NCI-H2029 (cell line): ENCODE measurements around the gene PRKAG2.

Experiments
- DNase-seq: peaks from one replicate; lab custom pipeline; 2025; lab: John Stamatoyannopoulos, UW

Gene PRKAG2

DNA sequence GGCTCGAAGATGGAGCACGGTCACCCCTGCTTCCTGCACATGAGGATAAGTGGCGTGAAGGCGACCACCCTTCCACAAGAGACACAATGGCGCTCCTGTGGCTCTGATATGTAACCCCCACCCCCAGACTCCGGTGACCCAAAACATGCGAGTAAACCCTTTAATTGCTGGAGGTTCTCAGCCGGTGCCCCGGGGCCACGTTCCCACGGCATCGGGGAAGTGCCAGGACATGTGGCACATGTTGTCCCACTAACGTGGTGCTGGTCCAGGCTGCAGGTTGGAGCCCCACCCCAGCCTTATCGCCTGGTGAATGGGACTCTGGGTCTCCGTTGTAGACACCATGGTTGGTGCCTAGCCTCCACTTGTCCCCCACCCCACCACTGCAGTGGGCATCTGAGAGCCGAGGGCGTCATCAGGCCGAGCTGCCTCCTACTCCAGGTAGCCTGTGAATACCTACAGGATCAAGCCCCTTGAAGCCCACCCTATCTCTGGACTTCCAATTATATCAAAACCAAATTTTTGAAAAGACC is 132.8 kb downstream of the PRKAG2 start:
- no peak for DNase-seq

DNA sequence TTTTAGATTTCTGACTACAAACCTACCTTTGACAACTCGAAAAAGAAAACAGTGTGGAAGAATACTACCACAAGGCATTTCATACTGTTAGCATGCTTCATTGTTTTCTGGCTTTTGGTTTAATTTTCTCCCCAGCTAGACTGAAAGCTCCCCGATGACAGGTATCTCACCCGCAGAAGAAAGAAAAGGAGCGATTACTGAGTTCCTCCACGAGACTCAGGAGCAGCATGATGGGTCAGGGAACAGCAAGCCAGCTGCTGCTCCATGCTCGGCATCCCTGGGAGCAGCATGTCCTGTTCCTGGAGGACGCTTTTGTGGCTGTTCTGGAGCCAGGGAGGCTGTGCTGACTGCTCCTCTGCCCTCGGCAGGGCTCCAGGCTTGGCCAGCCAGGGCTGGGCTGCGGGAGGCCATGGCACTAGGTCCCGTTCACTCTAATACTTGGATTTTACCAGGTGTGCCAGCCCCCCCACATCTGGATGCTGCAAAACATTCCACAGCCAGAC is 133.4 kb downstream of the PRKAG2 start:
- no peak for DNase-seq

DNA sequence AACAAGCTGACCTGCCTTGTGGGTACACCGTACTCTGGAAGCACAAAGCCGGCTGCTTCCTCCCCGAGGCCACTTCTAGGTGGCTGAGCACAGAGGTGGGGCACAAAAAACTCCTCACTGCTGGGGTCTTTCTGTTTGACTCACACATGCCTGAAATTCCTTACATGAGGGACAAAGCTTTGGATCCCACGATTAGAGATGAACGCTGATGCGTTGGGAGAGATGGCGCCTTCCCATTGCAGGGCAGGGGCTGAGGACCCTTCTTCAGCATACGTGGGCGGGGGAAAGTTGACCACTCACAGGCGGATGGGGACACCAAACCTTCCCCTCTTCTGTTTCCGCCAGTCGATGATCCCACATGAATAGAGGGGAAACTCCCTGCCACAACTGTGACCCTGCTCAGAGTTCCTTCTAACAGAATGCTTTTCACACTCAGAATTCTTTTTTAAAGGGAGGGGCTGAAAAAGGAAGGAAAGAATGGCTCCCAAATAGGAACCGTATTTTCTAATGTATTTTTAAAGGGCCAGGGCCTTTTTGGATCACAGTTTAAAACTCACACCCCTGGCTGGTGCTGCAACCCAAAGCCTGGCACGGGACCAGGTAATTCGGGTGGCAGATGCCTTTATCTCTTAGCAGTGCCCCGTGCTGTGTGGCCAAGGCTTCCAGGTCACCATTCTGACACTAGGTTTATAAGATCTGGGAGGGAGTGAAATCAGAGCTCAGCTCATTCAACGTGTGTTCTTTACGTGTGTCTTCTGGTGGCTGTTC is 134.0 kb downstream of the PRKAG2 start:
- DNase-seq, result no peak

DNA sequence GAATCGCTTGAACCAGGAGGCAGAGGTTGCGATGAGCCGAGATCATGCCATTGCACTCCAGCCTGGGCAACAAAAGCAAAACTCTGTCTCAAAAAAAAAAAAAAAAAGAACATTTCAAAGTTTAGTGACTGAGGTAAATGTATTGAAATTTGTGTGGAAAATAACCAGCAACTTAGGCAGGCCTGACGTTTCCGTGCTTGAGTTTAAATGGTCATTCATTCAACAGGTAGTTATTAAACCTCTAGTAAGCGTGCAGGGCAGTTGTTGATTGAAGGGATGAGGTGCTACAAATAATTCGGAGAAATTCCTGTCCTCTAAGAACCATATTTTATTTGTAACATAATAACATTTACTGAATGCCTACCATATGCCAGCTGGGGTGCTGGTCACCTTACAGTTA is 135.3 kb downstream of the PRKAG2 start:
- DNase-seq, result no peak

DNA sequence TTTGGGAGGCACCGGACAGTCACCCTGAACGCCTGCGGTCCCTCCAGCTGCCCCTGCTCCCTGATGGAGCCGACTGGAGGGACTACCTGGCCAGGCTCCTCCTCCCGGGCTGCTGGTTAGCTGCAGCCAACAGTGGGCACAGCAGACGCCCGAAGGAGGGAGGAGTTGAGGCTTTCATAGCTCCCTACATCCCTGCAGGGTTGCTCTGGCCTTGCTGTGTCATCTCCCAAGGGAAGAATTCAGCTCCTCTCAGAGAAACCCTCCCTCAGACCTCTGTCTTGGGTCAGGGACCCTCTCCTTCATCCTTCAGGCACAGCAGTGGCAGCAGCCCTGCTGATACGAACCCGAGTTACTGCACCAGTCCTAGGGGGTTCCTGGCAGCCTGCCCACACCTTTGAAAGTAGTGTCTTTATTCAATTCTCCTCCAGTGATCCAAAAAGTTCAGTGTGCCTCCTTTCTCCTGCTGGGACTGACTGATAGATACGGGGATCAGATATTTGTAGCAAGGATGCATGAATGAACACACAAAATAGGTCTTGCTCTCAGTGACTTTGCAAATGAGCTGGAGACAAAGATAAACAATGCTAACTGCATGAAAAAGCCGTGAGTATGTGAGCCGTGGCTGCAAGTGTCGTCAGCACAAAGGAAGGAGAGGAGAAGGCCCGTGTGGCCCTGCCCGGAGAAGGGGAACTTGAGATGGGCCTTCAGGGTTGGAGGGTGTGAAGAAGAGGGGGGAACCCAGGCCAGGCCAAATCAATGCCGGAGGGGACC is 136.6 kb downstream of the PRKAG2 start:
- no peak for DNase-seq

DNA sequence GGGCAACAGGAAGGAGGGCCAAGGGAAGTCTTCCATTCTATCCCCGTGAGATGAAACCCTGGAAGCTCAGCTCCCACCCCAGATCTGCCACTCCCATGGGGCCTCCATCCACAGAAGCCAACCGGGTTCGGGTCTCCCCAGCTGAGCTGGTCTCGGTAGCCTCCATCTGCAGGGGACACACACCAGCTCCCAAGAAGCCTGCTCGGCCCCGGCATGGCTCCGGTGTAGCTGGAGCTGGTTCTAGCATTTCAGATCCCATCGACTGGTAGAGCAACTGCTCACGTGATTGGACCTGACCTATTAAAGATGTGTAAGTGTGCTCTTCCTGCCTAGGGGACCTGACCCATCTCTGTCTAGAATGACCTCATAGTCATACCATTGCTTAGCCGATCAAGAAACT is 138.0 kb downstream of the PRKAG2 start:
- no peak for DNase-seq

DNA sequence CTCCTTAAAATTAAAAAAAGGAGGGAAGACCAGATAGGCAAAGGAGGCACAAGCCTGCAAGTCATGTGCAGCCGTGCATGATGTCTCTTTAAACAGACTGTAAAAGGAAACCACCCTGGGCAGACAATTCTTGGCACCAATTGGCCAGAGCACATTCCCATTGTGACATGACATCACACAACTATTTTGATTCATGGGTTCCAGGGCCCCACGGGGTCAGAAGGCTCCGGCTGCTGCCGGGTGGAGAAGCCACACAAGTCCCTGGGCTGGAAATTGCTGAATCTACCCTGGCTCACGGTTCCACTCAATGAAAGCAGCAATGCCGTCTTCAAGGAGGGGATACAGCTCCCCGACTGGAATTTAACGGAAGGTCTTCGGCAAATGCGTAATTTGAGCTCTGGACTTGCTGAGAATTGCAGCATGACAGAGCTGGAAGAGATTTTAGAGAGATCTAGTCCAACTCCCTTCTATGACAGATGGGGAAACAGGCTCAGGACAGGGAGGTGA is 140.5 kb downstream of the PRKAG2 start:
- peak; percentile 84 for DNase-seq

DNA sequence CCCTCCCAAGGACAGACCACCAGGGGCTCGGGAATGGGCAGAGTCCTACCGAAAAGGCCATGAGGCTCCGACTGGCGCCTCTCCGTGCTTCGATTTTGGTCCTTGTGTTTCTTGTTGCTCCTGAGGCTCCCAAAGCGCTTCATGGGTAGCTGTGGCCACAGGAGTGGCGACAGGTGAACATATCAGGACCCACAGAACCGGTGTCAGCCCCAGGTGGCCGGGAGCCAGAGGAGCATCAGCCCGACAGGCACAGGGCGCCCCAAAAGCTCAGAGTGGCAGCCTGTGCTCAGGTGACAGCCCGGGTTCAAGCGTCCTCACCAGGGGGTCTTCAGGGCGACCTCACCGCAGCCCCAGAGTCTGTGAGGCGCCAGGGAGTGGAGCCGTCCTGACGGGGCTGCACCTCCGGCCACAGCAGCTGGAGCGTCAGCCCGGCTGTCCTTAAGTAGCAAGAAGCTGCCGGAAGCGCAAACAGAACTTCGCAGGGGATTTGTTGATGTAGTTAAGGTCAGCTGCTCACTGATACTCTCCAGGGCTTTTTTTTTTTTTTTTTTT is 141.0 kb downstream of the PRKAG2 start:
- DNase-seq, result no peak

DNA sequence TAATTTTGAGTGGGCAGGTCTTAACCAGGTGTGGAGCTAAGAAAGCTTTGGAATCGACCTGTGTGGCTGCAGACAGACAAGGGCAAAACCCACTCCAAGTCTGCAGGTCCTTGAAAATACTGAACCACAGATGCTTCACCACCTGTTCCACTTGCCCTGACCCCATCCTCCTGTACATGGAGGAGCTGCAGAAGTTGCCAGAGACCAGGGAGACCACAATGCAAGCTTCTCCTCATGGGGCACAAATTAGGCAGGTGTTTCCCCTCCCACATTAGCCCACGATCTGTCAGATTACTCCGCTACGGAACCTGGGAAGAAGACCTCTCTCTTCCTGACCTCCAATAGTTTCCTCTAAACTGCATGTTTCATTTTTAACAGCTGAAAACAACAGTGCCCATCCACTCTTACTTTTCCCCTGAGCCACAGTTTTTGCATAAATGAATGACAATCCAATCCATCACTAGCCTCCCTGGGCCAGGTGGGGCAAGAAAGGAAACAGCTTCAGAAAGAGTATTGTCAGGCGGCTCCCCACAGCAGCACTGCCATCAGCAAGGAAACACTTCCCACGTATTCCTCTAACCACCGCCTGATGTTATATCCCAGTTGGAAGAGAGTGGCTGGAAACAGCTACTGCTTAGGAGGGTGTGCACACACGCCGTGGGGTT is 141.6 kb downstream of the PRKAG2 start:
- DNase-seq, result no peak

DNA sequence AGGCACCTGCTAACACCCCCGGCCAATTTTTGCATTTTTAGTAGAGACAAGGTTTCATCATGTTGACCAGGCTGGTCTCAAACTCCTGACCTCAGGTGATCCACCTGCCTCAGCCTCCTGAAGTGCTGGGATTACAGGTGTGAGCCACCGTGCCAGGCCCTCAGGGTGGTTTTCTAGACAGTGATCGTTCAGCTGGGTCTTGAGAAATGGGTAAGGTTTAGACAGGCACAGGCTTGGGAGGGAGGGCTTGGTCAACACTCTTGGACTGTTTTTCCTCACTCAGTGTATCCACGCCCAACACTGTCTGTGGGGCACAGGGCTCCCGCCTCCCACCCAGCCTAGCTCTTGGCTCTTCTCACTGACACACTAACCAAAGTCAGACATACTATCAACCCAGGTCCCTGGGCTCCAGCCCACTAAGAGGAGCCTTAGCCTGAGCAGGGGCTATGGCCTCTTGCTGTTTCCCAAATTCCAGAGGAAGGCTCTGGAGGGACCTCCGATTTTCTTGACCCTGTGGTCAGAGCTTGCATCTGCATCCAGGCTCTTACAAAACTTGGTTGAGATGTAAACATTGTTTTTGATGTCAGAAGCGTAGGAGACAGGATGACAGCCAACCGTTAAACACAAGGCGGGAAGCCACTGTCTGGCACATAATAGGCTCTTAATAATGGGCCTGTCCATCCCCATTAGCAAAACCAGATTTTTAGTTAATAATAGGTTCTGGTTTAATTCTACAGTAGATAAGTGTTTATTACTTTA is 143.9 kb downstream of the PRKAG2 start:
- DNase-seq, result no peak

DNA sequence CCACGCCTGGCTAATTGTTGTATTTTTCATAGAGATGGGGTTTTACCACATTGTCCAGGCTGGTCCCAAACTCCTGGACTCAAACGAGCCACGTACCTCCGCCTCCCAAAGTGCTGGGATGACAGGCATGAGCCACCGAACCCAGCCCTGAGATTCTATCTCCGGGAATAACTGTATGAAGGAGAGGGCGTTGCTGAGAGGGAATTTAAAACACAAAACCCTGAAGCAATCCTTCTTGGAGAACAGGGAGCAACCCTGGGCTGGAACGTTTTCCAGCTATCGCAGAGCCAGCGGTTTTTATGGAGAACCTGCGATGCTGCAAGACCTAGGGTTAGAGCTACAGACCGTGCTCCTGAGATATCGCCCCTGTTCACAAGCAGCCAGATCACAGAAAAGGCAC is 144.6 kb downstream of the PRKAG2 start:
- DNase-seq, result no peak

DNA sequence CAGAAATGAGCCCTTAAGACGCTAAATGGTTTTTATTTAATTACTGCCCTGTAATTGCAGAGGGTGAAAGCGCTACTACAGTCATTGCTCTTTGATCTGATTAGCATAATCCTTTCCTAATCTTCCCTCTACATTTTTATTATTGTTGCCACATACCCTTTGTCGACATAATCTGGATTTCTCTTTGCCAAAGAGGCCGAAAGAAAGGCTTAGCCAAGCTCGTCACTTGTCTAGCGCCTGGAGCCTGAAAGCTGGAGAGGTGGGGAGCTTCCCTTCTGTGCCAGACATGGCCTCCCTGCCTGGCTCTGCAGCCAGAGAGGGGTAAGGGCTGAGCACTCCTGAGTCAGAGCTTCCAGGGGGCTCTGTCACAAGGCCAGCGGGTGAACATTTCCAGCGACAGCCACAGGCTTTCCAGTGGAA is 145.9 kb downstream of the PRKAG2 start:
- DNase-seq, result no peak

DNA sequence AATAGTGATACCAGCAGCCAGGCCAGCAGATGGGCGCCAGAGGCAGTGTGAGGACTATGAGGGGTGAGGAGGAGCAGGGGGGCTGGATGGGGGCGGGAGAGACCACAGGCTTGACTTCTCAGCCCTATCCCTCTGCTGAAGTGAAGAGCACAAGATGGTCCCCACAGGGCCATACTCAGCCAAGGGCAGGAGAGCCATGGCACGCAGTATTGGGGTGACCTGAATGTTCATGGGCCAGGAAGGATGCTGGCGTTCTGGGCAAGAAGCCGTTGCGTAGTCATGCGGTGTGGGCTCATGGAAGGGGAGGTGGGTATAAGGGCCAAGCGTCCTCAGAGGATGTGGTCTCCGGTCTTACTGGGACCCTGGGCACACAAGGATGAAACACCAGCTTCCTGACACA is 146.3 kb downstream of the PRKAG2 start:
- DNase-seq, result no peak

DNA sequence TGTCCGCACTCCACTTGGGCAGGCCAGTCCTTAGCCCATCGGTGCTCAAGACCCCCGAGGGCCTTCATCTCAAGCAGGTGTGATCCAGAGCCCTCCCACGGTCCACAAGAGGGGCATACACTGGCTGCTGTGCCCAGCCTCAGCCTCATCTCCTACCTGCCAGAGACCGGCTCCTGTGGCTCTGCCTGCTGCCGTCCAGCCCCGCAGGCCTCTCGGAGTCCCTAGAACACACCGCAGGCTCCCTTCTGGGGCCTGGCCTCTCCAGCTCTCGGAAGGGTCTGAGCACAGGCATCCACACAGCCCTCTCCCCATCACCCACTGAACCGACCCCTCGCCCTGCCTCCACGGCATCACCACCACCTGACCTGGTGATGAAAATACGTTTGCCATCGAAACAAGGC is 147.4 kb downstream of the PRKAG2 start:
- no peak for DNase-seq

DNA sequence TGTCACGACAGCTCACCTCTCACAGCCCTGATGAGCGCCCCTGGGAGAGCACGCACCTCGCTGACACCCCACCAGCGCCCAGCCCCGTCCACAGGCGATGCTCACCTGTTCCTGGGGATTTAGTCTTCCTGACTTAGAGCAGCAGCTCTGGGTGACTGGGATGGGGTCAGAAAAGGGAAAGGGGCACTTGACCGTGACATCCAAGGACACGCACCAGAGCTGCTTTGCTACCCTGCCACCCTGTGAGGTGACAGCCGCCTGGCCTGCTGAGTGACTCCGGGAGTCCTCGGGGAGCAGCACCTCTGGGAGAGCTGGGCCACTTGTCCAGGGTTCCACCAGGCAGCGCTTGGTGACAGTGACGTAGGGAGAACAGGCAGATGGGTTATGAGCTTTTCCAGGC is 148.2 kb downstream of the PRKAG2 start:
- DNase-seq, result no peak

DNA sequence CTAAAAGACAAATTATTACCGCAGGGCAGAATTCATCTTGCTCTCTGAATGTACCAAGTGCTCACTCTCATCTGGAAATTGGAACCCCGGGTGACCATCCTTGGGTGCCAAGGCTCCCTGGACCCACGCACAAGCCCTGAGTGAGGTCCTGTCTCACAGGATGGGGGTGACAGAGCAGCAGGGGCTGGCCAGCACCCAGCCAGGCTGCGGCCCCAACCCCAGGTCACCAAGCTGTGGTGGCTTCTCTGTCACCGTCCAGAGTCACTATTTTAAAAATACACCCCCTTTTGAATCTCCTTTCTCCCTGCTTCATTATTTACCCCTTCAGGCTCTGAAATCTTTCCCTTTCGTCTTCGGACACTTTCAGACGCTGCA is 148.6 kb downstream of the PRKAG2 start:
- DNase-seq, result no peak

DNA sequence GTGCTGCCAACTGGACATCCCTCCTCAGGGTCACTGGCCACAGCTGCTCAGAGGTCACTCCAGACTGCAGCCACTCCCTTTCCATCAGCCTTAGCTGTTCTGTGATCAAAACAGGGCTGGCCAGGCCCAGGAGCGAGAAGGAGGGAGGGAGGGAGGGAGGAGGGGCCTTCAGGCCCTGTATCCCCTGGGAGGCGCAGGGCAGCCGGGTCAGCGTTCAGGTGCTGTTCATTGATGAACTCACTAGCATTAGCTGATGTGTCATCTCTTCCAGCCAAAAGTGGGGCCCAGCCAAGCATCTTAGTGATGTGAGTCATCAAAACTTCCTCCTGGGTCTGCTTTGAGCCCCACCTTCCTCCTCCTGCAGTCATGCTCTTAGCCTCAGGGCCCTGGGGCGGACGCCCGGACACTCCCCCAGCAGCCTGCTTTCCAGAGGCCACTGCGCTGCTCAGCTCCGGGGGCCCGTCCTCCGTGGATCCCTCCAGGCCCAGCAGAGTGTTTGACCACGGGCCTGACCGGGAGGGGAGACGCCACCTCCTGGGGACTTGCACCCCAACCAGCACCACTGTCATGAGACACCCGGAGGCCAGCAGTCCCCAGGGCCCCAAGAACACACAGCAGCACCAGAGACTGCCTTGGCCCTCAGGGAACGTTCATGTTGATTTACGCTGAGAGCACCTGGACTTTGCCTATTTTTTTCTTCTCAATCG is 149.2 kb downstream of the PRKAG2 start:
- no peak for DNase-seq

DNA sequence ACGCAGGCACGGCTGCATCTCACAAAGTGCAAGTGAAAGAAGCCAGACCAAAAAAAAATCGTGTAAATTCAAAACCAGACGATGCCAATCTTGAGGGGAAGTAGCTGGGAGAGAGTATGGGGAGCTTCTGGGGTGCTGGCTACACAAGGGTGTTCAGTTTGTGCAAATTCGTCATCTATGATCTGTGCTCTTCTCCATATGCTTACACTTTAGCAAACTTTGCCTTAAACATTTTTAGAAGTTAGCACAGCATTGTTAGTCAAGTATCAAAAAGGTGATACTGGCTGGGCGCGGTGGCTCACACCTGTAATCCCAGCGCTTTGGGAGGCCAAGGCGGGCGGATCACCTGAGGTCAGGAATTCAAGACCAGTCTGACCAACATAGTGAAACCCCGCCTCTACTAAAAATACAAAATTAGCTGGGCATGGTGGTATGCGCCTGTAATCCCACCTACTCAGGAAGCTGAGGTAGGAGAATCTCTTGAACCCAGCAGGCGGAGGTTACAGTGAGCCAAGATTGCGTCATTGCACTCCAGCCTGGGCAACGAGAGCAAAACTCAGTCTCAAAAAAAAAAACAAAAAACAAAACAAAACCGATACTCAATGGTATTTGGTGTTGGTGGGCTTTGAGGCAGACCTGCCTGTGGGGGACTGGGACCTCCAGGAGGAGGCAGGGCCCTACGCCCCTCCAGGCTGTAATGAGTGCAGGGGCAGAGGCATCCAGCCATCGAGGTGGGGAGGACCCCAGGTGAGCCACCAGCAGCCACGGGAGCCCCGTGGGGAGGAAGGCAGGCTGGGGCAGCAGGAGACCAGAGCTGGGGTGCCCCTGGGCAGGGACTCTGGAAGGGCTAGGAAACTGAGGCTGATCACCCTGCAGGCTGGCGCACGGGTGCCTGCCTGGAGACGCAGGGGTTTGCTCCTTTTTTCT is 150.0 kb downstream of the PRKAG2 start:
- no peak for DNase-seq

DNA sequence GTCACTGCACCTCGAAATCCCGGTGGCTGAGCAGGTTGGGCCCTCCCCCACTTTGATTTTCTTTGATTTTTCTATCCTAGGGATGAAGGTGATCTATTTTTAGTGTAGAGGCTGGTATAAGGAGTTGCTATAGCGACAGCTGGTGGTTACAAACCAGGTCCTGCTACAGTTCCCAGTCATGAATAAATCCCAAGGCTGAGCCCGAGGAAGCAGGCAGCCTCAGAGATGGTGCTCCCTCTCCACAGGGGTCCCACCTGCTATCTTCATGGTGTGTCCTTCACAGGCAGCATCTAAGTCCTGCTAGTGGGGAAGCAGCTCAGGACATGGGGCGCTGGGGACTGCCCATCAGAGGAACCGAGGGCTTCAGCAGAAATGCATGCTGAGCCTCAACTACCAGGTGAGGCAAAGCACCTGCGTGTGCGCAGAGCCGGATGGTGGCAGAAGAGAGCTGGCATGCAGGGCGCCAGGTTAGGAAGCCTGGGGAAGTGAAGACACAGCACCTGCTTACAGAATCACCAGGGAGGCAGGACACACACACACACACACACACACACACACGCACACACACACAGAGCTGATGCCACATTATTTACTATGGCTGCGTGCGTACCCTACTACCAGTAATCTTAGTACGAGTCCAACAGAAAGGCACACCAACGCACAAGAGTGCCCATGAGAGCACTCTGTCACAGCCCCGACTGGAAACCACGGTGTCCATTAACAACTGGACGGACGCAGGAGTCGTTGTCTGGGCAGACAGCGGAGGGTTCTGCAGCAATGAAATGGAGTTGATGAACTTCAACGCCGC is 150.9 kb downstream of the PRKAG2 start:
- peak; percentile 42 for DNase-seq
